Heart right ventricle (tissue), 16 donors: ENCODE results near the gene CCR5AS.

Experiments
- ATAC-seq, 8 donors: fragments of 200-7000 bp; cut with Tn5 transposase; one replicate each; pipeline ENCODE4 v1.9.1; 2020; ENCODE audit warnings: mild to moderate bottlenecking in 8 of 8, moderate library complexity in 8 of 8, moderate number of reproducible peaks in 1 of 8
- DNase-seq, 2 donors: peaks; one replicate each; pipeline ENCODE4 v3.0.0-alpha.2; 2020
- H3K27ac ChIP-seq, 10 donors: fragments of 200-600 bp; sonication (generic) in 2 of 10; one replicate each; pipeline versions ENCODE4 v1.5.0 to v1.8.0; 2020 to 2022; ENCODE audit warnings: mild to moderate bottlenecking in 3 of 10
- H3K27me3 ChIP-seq, 7 donors: fragments of 200-600 bp; one replicate each; pipeline ENCODE4 v1.8.0; 2021 to 2022; ENCODE audit warnings: mild to moderate bottlenecking in 2 of 7
- H3K36me3 ChIP-seq, 9 donors: fragments of 200-600 bp; sonication (generic) in 1 of 9; one replicate each; pipeline versions ENCODE4 v1.5.0 to v1.8.0; 2020 to 2022; ENCODE audit warnings: mild to moderate bottlenecking in 2 of 9
- H3K4me1 ChIP-seq, 9 donors: fragments of 200-600 bp; sonication (generic) in 1 of 9; one replicate each; pipeline versions ENCODE4 v1.5.0 to v1.8.0; 2020 to 2022; ENCODE audit warnings: mild to moderate bottlenecking in 4 of 9
- H3K4me3 ChIP-seq, 10 donors: fragments of 200-600 bp; sonication (generic) in 2 of 10; one replicate each; pipeline versions ENCODE4 v1.5.0 to v1.8.0; 2020 to 2022; ENCODE audit warnings: mild to moderate bottlenecking in 7 of 10, moderate library complexity in 2 of 10
- H3K9me3 ChIP-seq, 11 donors: fragments of 200-600 bp in 10 of 11; sonication (generic) in 2 of 11; one replicate each; pipeline versions ENCODE4 v1.5.0 to v1.8.0; 2013 to 2022; ENCODE audit warnings: mild to moderate bottlenecking in 2 of 11, control low read depth in 1 of 11, moderate library complexity in 1 of 11
- CTCF ChIP-seq, 9 donors: fragments of 200-600 bp; sonication (generic) in 2 of 9; IDR thresholded peaks; one replicate each; pipeline versions ENCODE4 v1.5.0 to v1.8.0; 2021 to 2022; ENCODE audit warnings: antibody characterized with exemption in 9 of 9, mild to moderate bottlenecking in 5 of 9, moderate library complexity in 1 of 9
- WGBS, 2 donors: extraction: QIAGEN DNeasy Blood & Tissue Kit; methylation state at CpG; one replicate each; pipeline ENCODE4 v1.1.7; 2013; ENCODE audit warnings: inconsistent platforms in 1 of 2; 5-methylcytosine and 5-hydroxymethylcytosine counted together
- intact Hi-C, 10 donors: fragments of 100-400 bp; cut with DNase I; formaldehyde crosslinking; loops; one replicate each; pipeline versions ENCODE4 v1.11.1 to v1.14.2; 2022
- donor health status: Arrhythmogenic right ventricular cardiomyopathy.
- donor health status: ischemic (EF 13 %, LVEDD 7.1; RV severe dilation, severe dysfunction).
- donor health status: healthy with polysubstance abuse.
- donor health status: DM: no; HTN: yes; CAD: no.
- donor health status: DM: no; HTN: no; CAD: no.
- donor health status: ischemic (EF 25% LVEDD 6.9; RV normal size, moderate dysfunction).
- donor health status: ischemic (EF 25% LVEDD 5.7; RV mildly dilated, moderate dysfunction).
- donor health status: healthy.
- donor health status: DM: yes; HTN: yes; CAD: no.
- donor health status: Ischemic cardiomyopathy.
- donor health status: ischemic (EF 35%, LVEDD 5.7; RV mildly dilated, moderate dysfunction).
- donor health status: nonischemic (EF 11% LVEDD 7.7; RV severe dilation, severe dysfunction).
- donor health status: DM: yes; HTN: yes; CAD: no.
- donor health status: PGD.
- donor health status: ischemic (EF 29% LVEDD 5.4; RV normal size, mild dysfunction).
- donor health status: nonischemic (EF 23%, LVEDD 6.1; RV moderate dilation, normal function).

CCR5AS gene

GRCh38 chr3:46344476-46344875, 62.4 kb downstream of the CCR5AS start:
- DNase-seq (no peak), ATAC-seq (no peak)
- H3K4me3 ChIP-seq, result no peak overlapping the region
- no peak for TF ChIP-seq CTCF (IDR thresholded peaks at IDR 0.05)
- intact Hi-C loops, result no loop called here
- WGBS, 2 donors, result 66 to 73% methylated on average over 4 of the region's 4 CpGs
- H3K36me3 ChIP-seq, result no peaks in the 10 kb centered on the region
- peaks cover 0 to 7% (median 0%) of the 10 kb centered on the region in 7 donors for H3K27me3 ChIP-seq
- H3K27ac ChIP-seq, result no peak overlapping the region
- H3K9me3 ChIP-seq, result peaks cover 0 to 16% (median under 1%) of the 10 kb centered on the region in 11 donors
- peaks cover 0 to 8% (median 0%) of the 10 kb centered on the region in 9 donors for H3K4me1 ChIP-seq

- WGBS, 2 donors, result 96% methylated on average over 1 of the region's 1 CpG
- Histone ChIP-seq H3K27ac (no peak overlapping the region), H3K36me3 (no peaks in the 10 kb centered on the region), H3K9me3 (peaks cover 0 to 26% (median 8%) of the 10 kb centered on the region in 11 donors), H3K27me3 (no peaks in the 10 kb centered on the region), H3K4me1 (peaks cover 0 to 3% (median 0%) of the 10 kb centered on the region in 9 donors), H3K4me3 (no peak overlapping the region)
- ATAC-seq (no peak), DNase-seq (no peak)
- no peak for TF ChIP-seq CTCF (IDR thresholded peaks at IDR 0.05)
- intact Hi-C loops, result no loop called here
These were observed 68.0 kb downstream of the CCR5AS start for GRCh38 chr3:46338840-46339239.

- Histone ChIP-seq H3K4me3 (no peak overlapping the region), H3K9me3 (peaks cover 0 to 26% (median 8%) of the 10 kb centered on the region in 11 donors), H3K27ac (no peak overlapping the region), H3K36me3 (no peaks in the 10 kb centered on the region), H3K27me3 (no peaks in the 10 kb centered on the region), H3K4me1 (peaks cover 0 to 3% (median 0%) of the 10 kb centered on the region in 9 donors)
- no peak for DNase-seq
- TF ChIP-seq CTCF (IDR thresholded peaks at IDR 0.05), result no peak
- intact Hi-C loops, result no loop called here
- ATAC-seq, result no peak
These were observed 69.0 kb downstream of the CCR5AS start for GRCh38 chr3:46337911-46338310.

- Histone ChIP-seq H3K36me3 (no peaks in the 10 kb centered on the region), H3K9me3 (peaks cover 0 to 26% (median 8%) of the 10 kb centered on the region in 11 donors), H3K4me1 (peaks cover 0 to 3% (median 0%) of the 10 kb centered on the region in 9 donors), H3K4me3 (no peak overlapping the region), H3K27me3 (no peaks in the 10 kb centered on the region), H3K27ac (no peak overlapping the region)
- ATAC-seq (no peak), DNase-seq (no peak)
- TF ChIP-seq CTCF (IDR thresholded peaks at IDR 0.05), result no peak
- intact Hi-C loops, result no loop called here
- 80 to 83% methylated on average over 3 of the region's 3 CpGs for WGBS, 2 donors
These were observed 71.3 kb downstream of the CCR5AS start for GRCh38 chr3:46335541-46335940.
